ENCODE data around the gene DPF3.

DNA sequence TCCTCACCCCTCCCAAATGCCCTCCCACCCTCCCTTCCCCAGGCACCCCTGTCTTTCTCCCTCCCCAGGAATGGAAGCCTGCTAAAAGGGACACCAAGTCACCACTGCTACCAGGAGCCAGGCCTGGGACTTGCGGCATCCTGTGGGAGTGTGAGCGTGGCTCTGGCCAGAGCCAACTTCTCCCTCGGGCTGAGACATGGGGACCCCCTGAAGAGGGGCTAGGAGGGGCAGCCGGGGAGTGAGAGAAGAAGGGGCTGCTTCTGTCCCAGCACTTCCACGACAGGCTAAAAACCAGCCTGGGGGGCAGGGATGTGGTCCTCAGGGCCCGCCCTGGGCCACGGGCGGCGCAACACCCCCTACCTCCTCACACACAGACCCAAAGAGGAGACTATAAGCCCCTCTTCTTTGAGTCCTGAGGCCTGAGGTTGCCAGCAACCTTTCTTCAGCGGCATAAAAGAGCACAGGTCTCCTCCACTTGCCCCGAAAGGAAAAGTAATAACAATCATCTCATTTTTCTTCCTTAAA lies 278.9 kb downstream of the DPF3 start:
- TF ChIP-seq, protein P1, sequence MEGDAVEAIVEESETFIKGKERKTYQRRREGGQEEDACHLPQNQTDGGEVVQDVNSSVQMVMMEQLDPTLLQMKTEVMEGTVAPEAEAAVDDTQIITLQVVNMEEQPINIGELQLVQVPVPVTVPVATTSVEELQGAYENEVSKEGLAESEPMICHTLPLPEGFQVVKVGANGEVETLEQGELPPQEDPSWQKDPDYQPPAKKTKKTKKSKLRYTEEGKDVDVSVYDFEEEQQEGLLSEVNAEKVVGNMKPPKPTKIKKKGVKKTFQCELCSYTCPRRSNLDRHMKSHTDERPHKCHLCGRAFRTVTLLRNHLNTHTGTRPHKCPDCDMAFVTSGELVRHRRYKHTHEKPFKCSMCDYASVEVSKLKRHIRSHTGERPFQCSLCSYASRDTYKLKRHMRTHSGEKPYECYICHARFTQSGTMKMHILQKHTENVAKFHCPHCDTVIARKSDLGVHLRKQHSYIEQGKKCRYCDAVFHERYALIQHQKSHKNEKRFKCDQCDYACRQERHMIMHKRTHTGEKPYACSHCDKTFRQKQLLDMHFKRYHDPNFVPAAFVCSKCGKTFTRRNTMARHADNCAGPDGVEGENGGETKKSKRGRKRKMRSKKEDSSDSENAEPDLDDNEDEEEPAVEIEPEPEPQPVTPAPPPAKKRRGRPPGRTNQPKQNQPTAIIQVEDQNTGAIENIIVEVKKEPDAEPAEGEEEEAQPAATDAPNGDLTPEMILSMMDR (conservative IDR thresholded peaks at IDR 0.05 in 1 of 2, IDR thresholded peaks at IDR 0.05 in 1 of 2; ENCODE audit: low read depth in 1 of 2, low read length in 2 of 2) = no peak
- no peak for TF ChIP-seq EZH2 (IDR thresholded peaks at IDR 0.05; ENCODE audit: low read length, missing control alignments)

Data from fibroblast of lung (primary cell).